ENCODE data around the gene STARD10. TPM values are rescaled to one million over a fixed set of nuclear protein-coding genes. Genes with fewer than 3 reads are reported as not detected.

STARD10 gene
- total and polyA plus RNA-seq, 2 experiments from 2014 or later = 16.6 to 20.5 TPM

DNA sequence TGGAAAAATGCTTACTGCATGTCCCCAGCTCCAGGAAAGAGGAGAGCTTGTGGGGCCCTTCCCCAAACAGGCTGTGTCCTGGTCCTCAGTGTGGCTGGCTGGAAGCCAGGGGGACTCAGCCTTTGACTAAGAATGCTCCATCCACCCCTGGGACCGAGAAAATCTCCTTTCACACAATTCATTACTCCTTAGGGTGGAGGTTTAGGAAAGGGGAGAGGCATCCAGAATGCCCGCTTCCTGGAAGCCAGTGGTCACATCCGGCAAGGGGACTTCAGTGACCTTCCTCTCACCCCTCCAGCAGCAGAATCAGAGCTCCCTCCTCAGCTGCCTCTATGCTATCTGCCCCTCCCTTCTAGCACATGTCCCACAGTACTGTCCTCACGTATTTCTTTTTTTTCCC lies 42.3 kb upstream of the STARD10 start:
- no peaks in the 10 kb centered on the region for H3K36me3 ChIP-seq (ENCODE audit: insufficient read depth)
- no peak overlapping the region for H2AFZ ChIP-seq
- no peak overlapping the region for H3K4me3 ChIP-seq
- H3K27ac ChIP-seq (ENCODE audit: low read depth) = no peak overlapping the region
- no peak overlapping the region for H3K4me2 ChIP-seq
- no peaks in the 10 kb centered on the region for H3F3A ChIP-seq (replicated peaks; ENCODE audit: low read depth)
- Mint-ChIP-seq H3K36me3 (ENCODE audit: low read depth) (no peaks in the 10 kb centered on the region), H3K9me3 (no peaks in the 10 kb centered on the region), H3K27ac (no peak overlapping the region), H3K4me1 (peaks cover 8% of the 10 kb centered on the region; the same call in 2 of the 3 replicates), H3K4me3 (no peak overlapping the region), H3K27me3 (ENCODE audit: insufficient read depth, low read depth, poor library complexity) (peaks cover 9% of the 10 kb centered on the region)
- peaks cover 7% of the 10 kb centered on the region for H3K4me1 ChIP-seq (ENCODE audit: insufficient read depth)
- TF ChIP-seq, protein P1, sequence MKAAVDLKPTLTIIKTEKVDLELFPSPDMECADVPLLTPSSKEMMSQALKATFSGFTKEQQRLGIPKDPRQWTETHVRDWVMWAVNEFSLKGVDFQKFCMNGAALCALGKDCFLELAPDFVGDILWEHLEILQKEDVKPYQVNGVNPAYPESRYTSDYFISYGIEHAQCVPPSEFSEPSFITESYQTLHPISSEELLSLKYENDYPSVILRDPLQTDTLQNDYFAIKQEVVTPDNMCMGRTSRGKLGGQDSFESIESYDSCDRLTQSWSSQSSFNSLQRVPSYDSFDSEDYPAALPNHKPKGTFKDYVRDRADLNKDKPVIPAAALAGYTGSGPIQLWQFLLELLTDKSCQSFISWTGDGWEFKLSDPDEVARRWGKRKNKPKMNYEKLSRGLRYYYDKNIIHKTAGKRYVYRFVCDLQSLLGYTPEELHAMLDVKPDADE (IDR thresholded peaks at IDR 0.05) = no peak
- no peak for TF ChIP-seq NANOG (IDR thresholded peaks at IDR 0.05; ENCODE audit: borderline replicate concordance)
- TF ChIP-seq, protein P2, sequence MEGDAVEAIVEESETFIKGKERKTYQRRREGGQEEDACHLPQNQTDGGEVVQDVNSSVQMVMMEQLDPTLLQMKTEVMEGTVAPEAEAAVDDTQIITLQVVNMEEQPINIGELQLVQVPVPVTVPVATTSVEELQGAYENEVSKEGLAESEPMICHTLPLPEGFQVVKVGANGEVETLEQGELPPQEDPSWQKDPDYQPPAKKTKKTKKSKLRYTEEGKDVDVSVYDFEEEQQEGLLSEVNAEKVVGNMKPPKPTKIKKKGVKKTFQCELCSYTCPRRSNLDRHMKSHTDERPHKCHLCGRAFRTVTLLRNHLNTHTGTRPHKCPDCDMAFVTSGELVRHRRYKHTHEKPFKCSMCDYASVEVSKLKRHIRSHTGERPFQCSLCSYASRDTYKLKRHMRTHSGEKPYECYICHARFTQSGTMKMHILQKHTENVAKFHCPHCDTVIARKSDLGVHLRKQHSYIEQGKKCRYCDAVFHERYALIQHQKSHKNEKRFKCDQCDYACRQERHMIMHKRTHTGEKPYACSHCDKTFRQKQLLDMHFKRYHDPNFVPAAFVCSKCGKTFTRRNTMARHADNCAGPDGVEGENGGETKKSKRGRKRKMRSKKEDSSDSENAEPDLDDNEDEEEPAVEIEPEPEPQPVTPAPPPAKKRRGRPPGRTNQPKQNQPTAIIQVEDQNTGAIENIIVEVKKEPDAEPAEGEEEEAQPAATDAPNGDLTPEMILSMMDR (conservative IDR thresholded peaks at IDR 0.05; ENCODE audit: low read depth in 2 of 2) = no peak
- no peak for TF ChIP-seq EZH2 (IDR thresholded peaks at IDR 0.05; ENCODE audit: low read depth, unreplicated experiment)
- no peak for TF ChIP-seq ZNF331 (CRISPR knock-in tag; IDR thresholded peaks at IDR 0.05; ENCODE audit: low read depth)
- TF ChIP-seq EZH2phosphoT487 (IDR thresholded peaks at IDR 0.05; ENCODE audit: unreplicated experiment) = no peak
- TF ChIP-seq CREB1 (CRISPR knock-in tag; IDR thresholded peaks at IDR 0.05; ENCODE audit: low read depth) = no peak
- no peak for TF ChIP-seq ZNF114 (CRISPR knock-in tag; IDR thresholded peaks at IDR 0.05)
- TF ChIP-seq, protein P3, sequence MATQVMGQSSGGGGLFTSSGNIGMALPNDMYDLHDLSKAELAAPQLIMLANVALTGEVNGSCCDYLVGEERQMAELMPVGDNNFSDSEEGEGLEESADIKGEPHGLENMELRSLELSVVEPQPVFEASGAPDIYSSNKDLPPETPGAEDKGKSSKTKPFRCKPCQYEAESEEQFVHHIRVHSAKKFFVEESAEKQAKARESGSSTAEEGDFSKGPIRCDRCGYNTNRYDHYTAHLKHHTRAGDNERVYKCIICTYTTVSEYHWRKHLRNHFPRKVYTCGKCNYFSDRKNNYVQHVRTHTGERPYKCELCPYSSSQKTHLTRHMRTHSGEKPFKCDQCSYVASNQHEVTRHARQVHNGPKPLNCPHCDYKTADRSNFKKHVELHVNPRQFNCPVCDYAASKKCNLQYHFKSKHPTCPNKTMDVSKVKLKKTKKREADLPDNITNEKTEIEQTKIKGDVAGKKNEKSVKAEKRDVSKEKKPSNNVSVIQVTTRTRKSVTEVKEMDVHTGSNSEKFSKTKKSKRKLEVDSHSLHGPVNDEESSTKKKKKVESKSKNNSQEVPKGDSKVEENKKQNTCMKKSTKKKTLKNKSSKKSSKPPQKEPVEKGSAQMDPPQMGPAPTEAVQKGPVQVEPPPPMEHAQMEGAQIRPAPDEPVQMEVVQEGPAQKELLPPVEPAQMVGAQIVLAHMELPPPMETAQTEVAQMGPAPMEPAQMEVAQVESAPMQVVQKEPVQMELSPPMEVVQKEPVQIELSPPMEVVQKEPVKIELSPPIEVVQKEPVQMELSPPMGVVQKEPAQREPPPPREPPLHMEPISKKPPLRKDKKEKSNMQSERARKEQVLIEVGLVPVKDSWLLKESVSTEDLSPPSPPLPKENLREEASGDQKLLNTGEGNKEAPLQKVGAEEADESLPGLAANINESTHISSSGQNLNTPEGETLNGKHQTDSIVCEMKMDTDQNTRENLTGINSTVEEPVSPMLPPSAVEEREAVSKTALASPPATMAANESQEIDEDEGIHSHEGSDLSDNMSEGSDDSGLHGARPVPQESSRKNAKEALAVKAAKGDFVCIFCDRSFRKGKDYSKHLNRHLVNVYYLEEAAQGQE (IDR thresholded peaks at IDR 0.05; ENCODE audit: unreplicated experiment) = no peak
- no peak for TF ChIP-seq POLR2AphosphoS5 (IDR thresholded peaks at IDR 0.05; ENCODE audit: low read depth)
- TF ChIP-seq, protein P4, sequence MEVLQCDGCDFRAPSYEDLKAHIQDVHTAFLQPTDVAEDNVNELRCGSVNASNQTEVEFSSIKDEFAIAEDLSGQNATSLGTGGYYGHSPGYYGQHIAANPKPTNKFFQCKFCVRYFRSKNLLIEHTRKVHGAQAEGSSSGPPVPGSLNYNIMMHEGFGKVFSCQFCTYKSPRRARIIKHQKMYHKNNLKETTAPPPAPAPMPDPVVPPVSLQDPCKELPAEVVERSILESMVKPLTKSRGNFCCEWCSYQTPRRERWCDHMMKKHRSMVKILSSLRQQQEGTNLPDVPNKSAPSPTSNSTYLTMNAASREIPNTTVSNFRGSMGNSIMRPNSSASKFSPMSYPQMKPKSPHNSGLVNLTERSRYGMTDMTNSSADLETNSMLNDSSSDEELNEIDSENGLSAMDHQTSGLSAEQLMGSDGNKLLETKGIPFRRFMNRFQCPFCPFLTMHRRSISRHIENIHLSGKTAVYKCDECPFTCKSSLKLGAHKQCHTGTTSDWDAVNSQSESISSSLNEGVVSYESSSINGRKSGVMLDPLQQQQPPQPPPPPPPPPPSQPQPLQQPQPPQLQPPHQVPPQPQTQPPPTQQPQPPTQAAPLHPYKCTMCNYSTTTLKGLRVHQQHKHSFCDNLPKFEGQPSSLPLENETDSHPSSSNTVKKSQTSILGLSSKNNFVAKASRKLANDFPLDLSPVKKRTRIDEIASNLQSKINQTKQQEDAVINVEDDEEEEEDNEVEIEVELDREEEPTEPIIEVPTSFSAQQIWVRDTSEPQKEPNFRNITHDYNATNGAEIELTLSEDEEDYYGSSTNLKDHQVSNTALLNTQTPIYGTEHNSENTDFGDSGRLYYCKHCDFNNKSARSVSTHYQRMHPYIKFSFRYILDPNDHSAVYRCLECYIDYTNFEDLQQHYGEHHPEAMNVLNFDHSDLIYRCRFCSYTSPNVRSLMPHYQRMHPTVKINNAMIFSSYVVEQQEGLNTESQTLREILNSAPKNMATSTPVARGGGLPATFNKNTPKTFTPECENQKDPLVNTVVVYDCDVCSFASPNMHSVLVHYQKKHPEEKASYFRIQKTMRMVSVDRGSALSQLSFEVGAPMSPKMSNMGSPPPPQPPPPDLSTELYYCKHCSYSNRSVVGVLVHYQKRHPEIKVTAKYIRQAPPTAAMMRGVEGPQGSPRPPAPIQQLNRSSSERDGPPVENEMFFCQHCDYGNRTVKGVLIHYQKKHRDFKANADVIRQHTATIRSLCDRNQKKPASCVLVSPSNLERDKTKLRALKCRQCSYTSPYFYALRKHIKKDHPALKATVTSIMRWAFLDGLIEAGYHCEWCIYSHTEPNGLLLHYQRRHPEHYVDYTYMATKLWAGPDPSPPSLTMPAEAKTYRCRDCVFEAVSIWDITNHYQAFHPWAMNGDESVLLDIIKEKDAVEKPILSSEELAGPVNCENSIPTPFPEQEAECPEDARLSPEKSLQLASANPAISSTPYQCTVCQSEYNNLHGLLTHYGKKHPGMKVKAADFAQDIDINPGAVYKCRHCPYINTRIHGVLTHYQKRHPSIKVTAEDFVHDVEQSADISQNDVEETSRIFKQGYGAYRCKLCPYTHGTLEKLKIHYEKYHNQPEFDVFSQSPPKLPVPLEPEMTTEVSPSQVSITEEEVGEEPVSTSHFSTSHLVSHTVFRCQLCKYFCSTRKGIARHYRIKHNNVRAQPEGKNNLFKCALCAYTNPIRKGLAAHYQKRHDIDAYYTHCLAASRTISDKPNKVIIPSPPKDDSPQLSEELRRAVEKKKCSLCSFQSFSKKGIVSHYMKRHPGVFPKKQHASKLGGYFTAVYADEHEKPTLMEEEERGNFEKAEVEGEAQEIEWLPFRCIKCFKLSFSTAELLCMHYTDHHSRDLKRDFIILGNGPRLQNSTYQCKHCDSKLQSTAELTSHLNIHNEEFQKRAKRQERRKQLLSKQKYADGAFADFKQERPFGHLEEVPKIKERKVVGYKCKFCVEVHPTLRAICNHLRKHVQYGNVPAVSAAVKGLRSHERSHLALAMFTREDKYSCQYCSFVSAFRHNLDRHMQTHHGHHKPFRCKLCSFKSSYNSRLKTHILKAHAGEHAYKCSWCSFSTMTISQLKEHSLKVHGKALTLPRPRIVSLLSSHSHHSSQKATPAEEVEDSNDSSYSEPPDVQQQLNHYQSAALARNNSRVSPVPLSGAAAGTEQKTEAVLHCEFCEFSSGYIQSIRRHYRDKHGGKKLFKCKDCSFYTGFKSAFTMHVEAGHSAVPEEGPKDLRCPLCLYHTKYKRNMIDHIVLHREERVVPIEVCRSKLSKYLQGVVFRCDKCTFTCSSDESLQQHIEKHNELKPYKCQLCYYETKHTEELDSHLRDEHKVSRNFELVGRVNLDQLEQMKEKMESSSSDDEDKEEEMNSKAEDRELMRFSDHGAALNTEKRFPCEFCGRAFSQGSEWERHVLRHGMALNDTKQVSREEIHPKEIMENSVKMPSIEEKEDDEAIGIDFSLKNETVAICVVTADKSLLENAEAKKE (CRISPR knock-in tag; IDR thresholded peaks at IDR 0.05) = no peak
- H3K27me3 ChIP-seq (ENCODE audit: insufficient read depth) = no peaks in the 10 kb centered on the region
- DNase-seq (ENCODE audit: low spot score) (no peak), ATAC-seq (no peak)
- no peaks in the 10 kb centered on the region for H3K79me2 ChIP-seq (replicated peaks; ENCODE audit: insufficient read depth)
- no peaks in the 10 kb centered on the region for H3K9me2 ChIP-seq (ENCODE audit: insufficient read depth)
- H4K20me1 ChIP-seq (replicated peaks; ENCODE audit: insufficient read depth) = no peaks in the 10 kb centered on the region; the same call in 1 of the 2 replicates

Data from GM23338 (cell line).